ENCODE measurements around the gene ARHGAP24.
"Not testable (repeated sequence)": the region's sequence is repeated elsewhere in the genome, so short reads cannot be mapped to it uniquely, and the experiment has no call there.

ARHGAP24 gene

GRCh38 chr4:85666625-85667024 lies 191.7 kb downstream of the ARHGAP24 start:
- H3K9ac ChIP-seq (ENCODE audit: low read depth, low read length); H3K4me1 ChIP-seq (ENCODE audit: insufficient read depth, low read length); H3K4me3 ChIP-seq (ENCODE audit: low read length); H3K27ac ChIP-seq (ENCODE audit: low read depth, low read length); H3K36me3 ChIP-seq (ENCODE audit: insufficient read depth, low read length); H3K27me3 ChIP-seq (ENCODE audit: insufficient read depth, low read length): not testable (repeated sequence)
- WGBS: 97% methylated on average over 6 of the region's 8 CpGs
- peaks cover 14% of the 10 kb centered on the region for H3K9me3 ChIP-seq (ENCODE audit: insufficient read depth, low read depth, low read length)

GRCh38 chr4:85669204-85669603 lies 194.3 kb downstream of the ARHGAP24 start:
- H3K4me1 ChIP-seq (ENCODE audit: insufficient read depth, low read length): 0 out of 2 replicates have a peak, but pooled peaks cover 8% of the 10 kb centered on the region
- no peaks in the 10 kb centered on the region for H3K36me3 ChIP-seq (ENCODE audit: insufficient read depth, low read length)
- 86% methylated on average over 2 of the region's 3 CpGs for WGBS
- no peak overlapping the region for H3K4me3 ChIP-seq (ENCODE audit: low read length)
- no peak overlapping the region for H3K9ac ChIP-seq (ENCODE audit: low read depth, low read length)
- no peak overlapping the region for H3K27ac ChIP-seq (ENCODE audit: low read depth, low read length)
- peaks cover 14% of the 10 kb centered on the region for H3K9me3 ChIP-seq (ENCODE audit: insufficient read depth, low read depth, low read length)
- H3K27me3 ChIP-seq (ENCODE audit: insufficient read depth, low read length): no peaks in the 10 kb centered on the region

- H3K4me1 ChIP-seq (ENCODE audit: insufficient read depth, low read length): peaks cover 14% of the 10 kb centered on the region
Measured at GRCh38 chr4:85669992-85670548, 195.1 kb downstream of the ARHGAP24 start.

DNA sequence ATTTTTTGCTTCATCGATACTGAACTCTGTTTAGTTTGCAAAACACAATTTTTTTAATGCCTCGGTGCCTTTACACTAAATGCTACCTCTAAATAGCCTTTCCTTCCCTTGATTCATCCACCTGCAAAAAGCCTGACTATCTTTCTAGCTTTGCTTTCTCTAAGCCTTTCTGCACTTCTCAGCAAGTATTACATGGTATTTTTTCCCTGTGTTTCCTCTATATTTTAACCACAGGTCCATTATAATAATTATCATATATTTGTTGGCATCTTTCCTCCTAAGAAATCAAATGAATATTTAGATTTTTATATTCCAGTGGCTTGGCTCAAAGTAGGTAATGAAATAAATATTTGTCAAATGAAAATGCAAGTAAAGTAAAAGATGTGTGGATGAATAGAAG lies 196.2 kb downstream of the ARHGAP24 start:
- Histone ChIP-seq H3K9me3 (ENCODE audit: insufficient read depth, low read depth, low read length) (peaks cover 14% of the 10 kb centered on the region), H3K27ac (ENCODE audit: low read depth, low read length) (no peak overlapping the region), H3K4me3 (ENCODE audit: low read length) (no peak overlapping the region), H3K9ac (ENCODE audit: low read depth, low read length) (no peak overlapping the region), H3K27me3 (ENCODE audit: insufficient read depth, low read length) (no peaks in the 10 kb centered on the region), H3K36me3 (ENCODE audit: insufficient read depth, low read length) (no peaks in the 10 kb centered on the region), H3K4me1 (ENCODE audit: insufficient read depth, low read length) (peaks cover 21% of the 10 kb centered on the region)
- WGBS: 93% methylated on average over 2 of the region's 2 CpGs

More at GRCh38 chr4:85669992-85670548, 195.1 kb downstream of the ARHGAP24 start:
- Histone ChIP-seq H3K4me3 (ENCODE audit: low read length) (no peak overlapping the region), H3K27ac (ENCODE audit: low read depth, low read length) (no peak overlapping the region), H3K9me3 (ENCODE audit: insufficient read depth, low read depth, low read length) (peaks cover 14% of the 10 kb centered on the region), H3K9ac (ENCODE audit: low read depth, low read length) (no peak overlapping the region), H3K36me3 (ENCODE audit: insufficient read depth, low read length) (no peaks in the 10 kb centered on the region), H3K27me3 (ENCODE audit: insufficient read depth, low read length) (no peaks in the 10 kb centered on the region)
- WGBS: 86% methylated on average over 3 of the region's 3 CpGs

DNA sequence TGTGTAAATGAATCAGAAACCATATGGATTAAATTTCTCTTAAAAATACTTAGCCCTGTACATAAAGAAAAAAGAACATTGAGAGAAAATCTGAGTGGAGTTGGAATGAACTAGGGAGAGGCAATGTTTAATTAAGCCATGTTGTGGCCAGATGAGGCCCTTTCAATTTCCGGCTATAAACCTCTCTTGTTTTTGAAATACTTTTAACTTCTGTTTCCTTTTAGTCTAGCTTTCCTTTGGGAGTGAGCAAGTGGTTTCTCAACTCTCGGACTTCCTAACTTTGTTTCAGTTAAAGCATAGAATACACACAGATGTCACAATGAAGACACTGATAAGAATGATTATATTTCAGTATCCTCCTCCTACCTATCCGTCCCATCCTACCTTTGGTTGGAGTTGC lies 197.2 kb downstream of the ARHGAP24 start:
- Histone ChIP-seq H3K27ac (ENCODE audit: low read depth, low read length) (no peak overlapping the region), H3K27me3 (ENCODE audit: insufficient read depth, low read length) (no peaks in the 10 kb centered on the region), H3K4me3 (ENCODE audit: low read length) (no peak overlapping the region), H3K9ac (ENCODE audit: low read depth, low read length) (no peak overlapping the region), H3K9me3 (ENCODE audit: insufficient read depth, low read depth, low read length) (peaks cover 14% of the 10 kb centered on the region), H3K36me3 (ENCODE audit: insufficient read depth, low read length) (no peaks in the 10 kb centered on the region), H3K4me1 (ENCODE audit: insufficient read depth, low read length) (peaks cover 21% of the 10 kb centered on the region)
- 83% methylated on average over 1 of the region's 3 CpGs for WGBS

DNA sequence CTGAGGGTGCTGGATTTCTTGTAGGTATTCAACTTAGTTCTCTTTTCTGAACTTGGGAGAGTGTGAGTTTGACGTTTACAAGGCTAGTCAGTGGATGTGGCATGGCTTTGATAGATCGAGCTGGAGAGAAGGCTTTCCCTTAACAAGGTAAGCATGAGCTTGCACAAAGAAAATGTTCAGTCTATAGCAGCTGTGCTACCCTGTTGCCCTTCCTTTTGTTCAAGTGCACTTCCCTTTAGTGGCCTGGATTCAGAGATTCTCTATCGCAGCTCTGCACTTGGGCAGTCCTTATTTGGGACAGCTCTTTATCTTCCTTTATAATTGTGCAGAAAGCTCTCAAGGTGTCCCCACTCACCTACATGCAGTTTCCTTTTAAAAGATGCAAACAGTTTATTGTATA lies 198.0 kb downstream of the ARHGAP24 start:
- peaks cover 6% of the 10 kb centered on the region for H3K9me3 ChIP-seq (ENCODE audit: insufficient read depth, low read depth, low read length)
- no peak overlapping the region for H3K27ac ChIP-seq (ENCODE audit: low read depth, low read length)
- H3K27me3 ChIP-seq (ENCODE audit: insufficient read depth, low read length): no peaks in the 10 kb centered on the region
- 88% methylated on average over 3 of the region's 3 CpGs for WGBS
- no peaks in the 10 kb centered on the region for H3K36me3 ChIP-seq (ENCODE audit: insufficient read depth, low read length)
- no peak overlapping the region for H3K4me3 ChIP-seq (ENCODE audit: low read length)
- peaks cover 21% of the 10 kb centered on the region for H3K4me1 ChIP-seq (ENCODE audit: insufficient read depth, low read length)
- H3K9ac ChIP-seq (ENCODE audit: low read depth, low read length): no peak overlapping the region

- 92% methylated on average over 1 of the region's 2 CpGs for WGBS
- H3K27ac ChIP-seq (ENCODE audit: low read depth, low read length): no peak overlapping the region
- peaks cover under 1% of the 10 kb centered on the region; the same call in 1 of the 2 replicates for H3K9me3 ChIP-seq (ENCODE audit: insufficient read depth, low read depth, low read length)
- no peak overlapping the region for H3K4me3 ChIP-seq (ENCODE audit: low read length)
- H3K27me3 ChIP-seq (ENCODE audit: insufficient read depth, low read length): no peaks in the 10 kb centered on the region
- no peak overlapping the region for H3K9ac ChIP-seq (ENCODE audit: low read depth, low read length)
- H3K4me1 ChIP-seq (ENCODE audit: insufficient read depth, low read length): peaks cover 21% of the 10 kb centered on the region
- H3K36me3 ChIP-seq (ENCODE audit: insufficient read depth, low read length): no peaks in the 10 kb centered on the region
Measured at GRCh38 chr4:85673540-85673939, 198.6 kb downstream of the ARHGAP24 start.

- Histone ChIP-seq H3K27me3 (ENCODE audit: insufficient read depth, low read length) (no peaks in the 10 kb centered on the region), H3K9me3 (ENCODE audit: insufficient read depth, low read depth, low read length) (no peaks in the 10 kb centered on the region), H3K27ac (ENCODE audit: low read depth, low read length) (no peak overlapping the region), H3K36me3 (ENCODE audit: insufficient read depth, low read length) (no peaks in the 10 kb centered on the region), H3K9ac (ENCODE audit: low read depth, low read length) (no peak overlapping the region), H3K4me3 (ENCODE audit: low read length) (no peak overlapping the region), H3K4me1 (ENCODE audit: insufficient read depth, low read length) (peaks cover 21% of the 10 kb centered on the region)
- WGBS: 93% methylated on average over 7 of the region's 7 CpGs
Measured at GRCh38 chr4:85675076-85676049, 200.4 kb downstream of the ARHGAP24 start.

DNA sequence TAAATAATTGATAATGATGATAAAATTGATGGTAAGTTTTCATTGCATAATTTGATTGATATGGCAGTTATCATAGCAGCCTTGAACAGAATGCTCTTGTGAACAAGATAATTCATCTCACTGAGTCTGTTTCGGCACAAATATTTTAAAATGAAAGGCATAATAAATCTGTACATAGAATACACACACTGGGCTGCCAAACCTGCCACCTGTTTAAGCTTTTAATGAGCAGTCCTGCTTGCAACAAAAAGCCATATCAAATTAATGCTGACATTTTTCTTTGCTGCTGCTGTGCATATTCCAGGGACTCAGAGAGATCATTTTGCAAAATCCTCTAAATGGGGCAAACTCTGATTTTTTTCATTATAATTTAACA lies 201.1 kb downstream of the ARHGAP24 start:
- Histone ChIP-seq H3K36me3 (ENCODE audit: insufficient read depth, low read length) (no peaks in the 10 kb centered on the region), H3K9me3 (ENCODE audit: insufficient read depth, low read depth, low read length) (no peaks in the 10 kb centered on the region), H3K9ac (ENCODE audit: low read depth, low read length) (no peak overlapping the region), H3K4me3 (ENCODE audit: low read length) (no peak overlapping the region), H3K27ac (ENCODE audit: low read depth, low read length) (no peak overlapping the region), H3K27me3 (ENCODE audit: insufficient read depth, low read length) (no peaks in the 10 kb centered on the region), H3K4me1 (ENCODE audit: insufficient read depth, low read length) (peaks cover 21% of the 10 kb centered on the region)
- 44% methylated on average over 1 of the region's 1 CpG for WGBS

DNA sequence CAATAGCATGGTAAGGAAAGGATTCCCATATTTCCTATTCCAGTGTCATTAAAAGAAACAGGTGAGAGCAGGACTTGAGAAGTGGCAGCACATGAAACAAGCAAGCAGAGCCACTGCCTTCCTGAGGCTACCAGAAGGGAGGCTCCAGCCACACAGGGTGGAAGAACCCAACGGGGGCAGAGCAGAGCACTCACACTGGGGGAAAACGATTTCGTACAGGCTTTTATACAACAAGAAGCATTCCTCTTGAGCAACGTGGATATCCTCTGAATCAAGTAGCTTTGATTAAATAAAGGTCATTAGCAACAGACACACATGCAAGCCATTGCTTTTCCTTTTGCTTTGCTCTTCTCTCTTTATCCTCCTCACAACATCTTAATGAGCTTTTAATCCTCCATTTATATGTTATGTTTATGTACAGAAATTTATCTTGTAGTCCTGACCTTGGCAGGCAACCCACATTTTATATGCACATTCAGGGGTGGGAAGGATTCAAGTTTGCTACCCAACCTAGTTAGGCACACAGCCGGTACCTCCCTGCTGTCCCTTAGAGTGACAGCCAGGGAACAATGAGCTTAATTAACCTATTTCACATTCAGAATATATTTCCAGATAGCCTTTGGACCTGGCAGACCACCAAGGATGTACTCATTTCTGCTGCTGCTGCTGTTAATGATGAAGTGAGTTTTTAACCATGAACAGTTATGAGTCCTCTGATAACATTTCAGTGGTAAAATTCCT lies 202.1 kb downstream of the ARHGAP24 start:
- 77% methylated on average over 5 of the region's 5 CpGs for WGBS
- H3K27ac ChIP-seq (ENCODE audit: low read depth, low read length): no peak overlapping the region
- no peaks in the 10 kb centered on the region for H3K9me3 ChIP-seq (ENCODE audit: insufficient read depth, low read depth, low read length)
- no peak overlapping the region for H3K4me3 ChIP-seq (ENCODE audit: low read length)
- peaks cover 21% of the 10 kb centered on the region for H3K4me1 ChIP-seq (ENCODE audit: insufficient read depth, low read length)
- H3K27me3 ChIP-seq (ENCODE audit: insufficient read depth, low read length): no peaks in the 10 kb centered on the region
- no peaks in the 10 kb centered on the region for H3K36me3 ChIP-seq (ENCODE audit: insufficient read depth, low read length)
- no peak overlapping the region for H3K9ac ChIP-seq (ENCODE audit: low read depth, low read length)

- WGBS: 64% methylated on average over 2 of the region's 2 CpGs
- Histone ChIP-seq H3K27me3 (ENCODE audit: insufficient read depth, low read length) (no peaks in the 10 kb centered on the region), H3K4me1 (ENCODE audit: insufficient read depth, low read length) (peaks cover 5% of the 10 kb centered on the region; the same call in 1 of the 2 replicates), H3K9me3 (ENCODE audit: insufficient read depth, low read depth, low read length) (no peaks in the 10 kb centered on the region), H3K36me3 (ENCODE audit: insufficient read depth, low read length) (no peaks in the 10 kb centered on the region), H3K27ac (ENCODE audit: low read depth, low read length) (no peak overlapping the region), H3K9ac (ENCODE audit: low read depth, low read length) (no peak overlapping the region), H3K4me3 (ENCODE audit: low read length) (no peak overlapping the region)
Measured at GRCh38 chr4:85681221-85681657, 206.3 kb downstream of the ARHGAP24 start.

All from HUES64 (cell line).